BE2C (cell line): ENCODE data around the gene PRELP.

Experiments used
- DNase-seq: peaks from one replicate; pipeline ENCODE4 v3.0.0-alpha.2; 2020
- H3K27me3 ChIP-seq: fragments of 250-450 bp; sonication (Bioruptor Pico); 2 replicates; pipeline ENCODE4 v1.5.1; 2020; ENCODE audit warnings: mild to moderate bottlenecking
- H3K36me3 ChIP-seq: fragments of 250-450 bp; sonication (Bioruptor Pico); 2 replicates; pipeline ENCODE4 v1.5.1; 2020; ENCODE audit warnings: mild to moderate bottlenecking
- H3K4me1 ChIP-seq: fragments of 250-450 bp; sonication (Bioruptor Pico); 2 replicates; pipeline ENCODE4 v1.5.1; 2020
- H3K4me3 ChIP-seq: 2 replicates; pipeline ENCODE4 v1.5.1; 2011; ENCODE audit warnings: low read depth, low read length
- H3K9me3 ChIP-seq: fragments of 250-450 bp; sonication (Bioruptor Pico); 2 replicates; pipeline ENCODE4 v1.5.1; 2020
- CTCF ChIP-seq: IDR thresholded peaks from 2 replicates; pipeline ENCODE4 v1.5.1; 2012; ENCODE audit warnings: mild to moderate bottlenecking, low read depth, low read length

The PRELP gene

GRCh38 chr1:203492082-203492747, 16.6 kb downstream of the PRELP start:
- DNase-seq, result no peak
- Histone ChIP-seq H3K27me3 (no peaks in the 10 kb centered on the region), H3K36me3 (no peaks in the 10 kb centered on the region), H3K4me1 (no peaks in the 10 kb centered on the region), H3K4me3 (no peak overlapping the region), H3K9me3 (no peaks in the 10 kb centered on the region)
- TF ChIP-seq CTCF, result no peak

GRCh38 chr1:203492748-203493130, 17.1 kb downstream of the PRELP start:
- no peak for TF ChIP-seq CTCF
- Histone ChIP-seq H3K27me3 (no peaks in the 10 kb centered on the region), H3K4me3 (no peak overlapping the region), H3K9me3 (no peaks in the 10 kb centered on the region), H3K4me1 (no peaks in the 10 kb centered on the region), H3K36me3 (no peaks in the 10 kb centered on the region)
- no peak for DNase-seq

- no peak for DNase-seq
- H3K27me3 ChIP-seq, result no peaks in the 10 kb centered on the region
- no peaks in the 10 kb centered on the region for H3K9me3 ChIP-seq
- no peak for TF ChIP-seq CTCF
- H3K4me1 ChIP-seq, result no peaks in the 10 kb centered on the region
- H3K36me3 ChIP-seq, result no peaks in the 10 kb centered on the region
- no peak within 1 kb of the TSS for H3K4me3 ChIP-seq
Observed at GRCh38 chr1:203493901-203494300, 18.3 kb downstream of the PRELP start, which contains the start of gene OPTC. TSS of gene OPTC (plus strand) at chr1:203494153. CDS start at chr1:203496006, 1,853 bp downstream.

- Histone ChIP-seq H3K36me3 (no peaks in the 10 kb centered on the region), H3K4me1 (no peaks in the 10 kb centered on the region), H3K9me3 (no peaks in the 10 kb centered on the region), H3K4me3 (no peak overlapping the region), H3K27me3 (no peaks in the 10 kb centered on the region)
- DNase-seq, result no peak
- TF ChIP-seq CTCF, result no peak
Observed at GRCh38 chr1:203495845-203496244, 20.2 kb downstream of the PRELP start.

- TF ChIP-seq CTCF, result no peak
- Histone ChIP-seq H3K36me3 (no peaks in the 10 kb centered on the region), H3K4me1 (no peaks in the 10 kb centered on the region), H3K4me3 (no peak overlapping the region), H3K9me3 (no peaks in the 10 kb centered on the region), H3K27me3 (no peaks in the 10 kb centered on the region)
- DNase-seq, result no peak
Observed at GRCh38 chr1:203497269-203497777, 21.7 kb downstream of the PRELP start.

GRCh38 chr1:203499643-203500278, 24.2 kb downstream of the PRELP start:
- Histone ChIP-seq H3K4me1 (no peaks in the 10 kb centered on the region), H3K27me3 (no peaks in the 10 kb centered on the region), H3K36me3 (no peaks in the 10 kb centered on the region), H3K9me3 (no peaks in the 10 kb centered on the region), H3K4me3 (no peak overlapping the region)
- no peak for TF ChIP-seq CTCF
- DNase-seq, result no peak
